GM12873 (cell line): ENCODE measurements around the gene WLS.

Experiments used
- TF ChIP-seq, protein P1 (sequence below): IDR thresholded peaks from 2 replicates; pipeline ENCODE4 v1.5.1; 2012; ENCODE audit warnings: low read depth, mild to moderate bottlenecking, moderate library complexity, low read length, control low read depth; ENCODE audit not compliant: insufficient read depth; ENCODE audit errors: missing control alignments

The WLS gene

DNA sequence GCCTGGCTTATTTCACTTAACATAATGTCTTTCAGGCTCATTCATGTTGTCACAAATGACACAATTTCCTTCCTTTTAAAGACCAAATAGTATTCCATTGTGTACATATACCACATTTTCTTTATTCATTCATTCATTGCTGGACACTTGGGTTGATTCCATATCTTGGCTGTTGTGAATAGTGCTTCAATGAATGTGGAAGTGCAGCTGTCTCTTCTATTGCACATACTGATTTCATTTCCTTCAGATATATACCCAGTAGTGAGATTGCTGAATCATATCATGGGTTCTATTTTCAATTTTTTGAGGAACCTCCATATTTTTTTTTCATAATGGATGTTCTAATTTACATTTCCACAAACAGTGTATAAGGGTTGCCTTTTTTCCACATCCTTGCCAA is 38.6 kb upstream of the WLS start:
- TF ChIP-seq, protein P1, sequence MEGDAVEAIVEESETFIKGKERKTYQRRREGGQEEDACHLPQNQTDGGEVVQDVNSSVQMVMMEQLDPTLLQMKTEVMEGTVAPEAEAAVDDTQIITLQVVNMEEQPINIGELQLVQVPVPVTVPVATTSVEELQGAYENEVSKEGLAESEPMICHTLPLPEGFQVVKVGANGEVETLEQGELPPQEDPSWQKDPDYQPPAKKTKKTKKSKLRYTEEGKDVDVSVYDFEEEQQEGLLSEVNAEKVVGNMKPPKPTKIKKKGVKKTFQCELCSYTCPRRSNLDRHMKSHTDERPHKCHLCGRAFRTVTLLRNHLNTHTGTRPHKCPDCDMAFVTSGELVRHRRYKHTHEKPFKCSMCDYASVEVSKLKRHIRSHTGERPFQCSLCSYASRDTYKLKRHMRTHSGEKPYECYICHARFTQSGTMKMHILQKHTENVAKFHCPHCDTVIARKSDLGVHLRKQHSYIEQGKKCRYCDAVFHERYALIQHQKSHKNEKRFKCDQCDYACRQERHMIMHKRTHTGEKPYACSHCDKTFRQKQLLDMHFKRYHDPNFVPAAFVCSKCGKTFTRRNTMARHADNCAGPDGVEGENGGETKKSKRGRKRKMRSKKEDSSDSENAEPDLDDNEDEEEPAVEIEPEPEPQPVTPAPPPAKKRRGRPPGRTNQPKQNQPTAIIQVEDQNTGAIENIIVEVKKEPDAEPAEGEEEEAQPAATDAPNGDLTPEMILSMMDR: no peak

DNA sequence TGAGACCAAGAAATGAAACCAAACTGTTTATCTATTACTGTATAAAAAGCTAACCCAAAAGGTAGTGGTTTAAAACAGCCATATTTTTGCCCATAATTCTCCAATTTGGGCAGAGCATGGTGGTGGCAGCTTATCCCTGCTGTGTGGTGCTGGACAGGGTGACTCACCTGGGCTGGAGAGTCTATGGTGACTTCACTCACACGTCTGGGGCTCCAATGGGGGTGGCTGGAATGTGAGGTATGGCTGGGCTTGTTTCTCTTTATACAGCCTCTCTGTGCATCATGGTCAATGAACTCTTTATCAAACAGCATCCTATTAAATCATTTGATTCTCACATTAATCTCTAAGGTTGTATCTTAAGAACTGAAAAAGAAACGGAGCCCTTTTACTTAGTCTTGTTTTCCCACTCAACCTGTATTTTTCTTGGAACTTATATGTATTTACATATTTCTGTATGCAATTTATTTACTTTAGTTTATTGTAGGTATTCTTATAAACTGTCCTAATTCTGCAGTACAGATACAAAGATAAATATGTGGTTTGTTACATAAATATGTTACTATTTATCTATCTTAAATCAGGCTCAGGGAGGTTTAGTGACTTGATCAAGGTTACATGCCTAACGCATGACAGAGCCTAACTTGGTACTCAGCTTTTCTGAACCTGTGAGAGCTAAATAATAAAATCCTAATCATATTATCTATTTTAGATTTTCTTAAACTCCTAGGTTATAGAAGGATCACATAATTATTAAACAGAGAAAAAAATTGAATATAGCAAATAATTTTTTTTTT is 37.5 kb upstream of the WLS start:
- TF ChIP-seq, protein P1: no peak

DNA sequence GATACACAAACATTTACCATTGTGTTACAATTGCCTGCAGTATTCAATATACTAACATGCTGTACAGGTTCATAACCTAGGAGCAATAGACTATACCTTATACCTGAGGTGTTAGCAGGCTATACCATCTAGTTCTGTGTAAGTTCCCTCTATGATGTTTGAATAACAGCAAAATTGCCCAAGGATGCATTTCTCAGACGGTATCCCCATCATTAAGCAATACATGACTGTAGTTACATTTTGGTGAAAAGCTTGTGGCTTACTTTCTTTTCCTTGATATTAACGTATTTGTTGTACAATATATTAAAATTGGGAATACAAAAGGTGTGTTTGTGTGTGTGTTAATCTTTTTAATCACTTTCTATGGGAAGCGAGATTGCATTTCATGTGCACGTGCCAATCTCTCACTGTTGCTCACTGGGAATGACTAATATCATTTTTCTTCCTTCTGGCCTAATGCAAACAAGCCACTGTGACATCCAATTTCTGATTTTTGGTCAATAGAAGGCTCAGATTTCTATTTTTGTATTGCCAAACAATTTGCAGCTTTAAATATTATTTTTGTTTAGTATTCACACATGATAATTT is 36.7 kb upstream of the WLS start:
- TF ChIP-seq, protein P1: no peak

DNA sequence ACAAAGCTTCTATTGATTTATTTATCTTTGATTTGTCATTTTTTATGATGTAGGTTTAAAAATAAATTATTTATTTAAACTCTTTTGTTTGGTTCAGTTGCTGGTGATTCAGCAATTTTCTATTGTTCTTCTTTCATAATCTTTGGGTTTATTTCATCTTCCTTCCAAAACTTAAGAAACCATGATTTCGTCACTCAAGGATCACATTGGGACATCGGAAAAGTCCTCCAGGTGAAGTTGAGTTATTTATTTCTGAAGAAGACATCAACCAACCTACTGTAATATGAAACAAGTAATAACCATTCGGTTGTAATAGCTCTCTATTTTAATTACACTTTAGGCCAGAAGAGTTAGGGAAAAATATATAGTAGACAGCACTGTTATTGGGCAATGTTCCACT is 23.0 kb upstream of the WLS start:
- TF ChIP-seq, protein P1: no peak

DNA sequence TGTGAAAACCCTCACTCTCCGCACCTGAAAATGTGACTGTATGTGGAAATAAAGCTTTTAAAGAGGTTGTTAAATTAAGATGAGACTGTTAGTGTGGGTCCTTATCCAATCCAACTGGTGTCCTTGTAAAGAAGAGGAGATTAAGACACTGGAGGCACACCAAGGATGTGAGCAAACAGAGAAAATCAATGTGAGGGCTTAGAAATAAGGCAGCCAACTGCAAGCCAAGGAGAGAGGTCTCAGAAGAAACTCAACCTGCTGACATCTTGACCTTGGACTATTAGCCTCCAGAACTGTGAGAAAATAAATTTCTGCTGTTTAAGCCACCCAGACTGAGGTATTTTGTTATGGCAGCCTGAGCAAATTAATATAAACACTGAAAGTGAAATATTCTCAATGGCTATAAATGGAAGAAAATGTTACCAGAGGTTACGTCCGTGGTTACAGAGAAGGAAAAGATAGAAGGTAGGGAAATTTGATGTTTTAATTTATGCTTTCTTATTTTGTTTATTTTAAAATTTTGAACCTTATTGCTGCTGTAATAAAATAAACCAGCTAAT is 22.4 kb upstream of the WLS start:
- TF ChIP-seq, protein P1: no peak

DNA sequence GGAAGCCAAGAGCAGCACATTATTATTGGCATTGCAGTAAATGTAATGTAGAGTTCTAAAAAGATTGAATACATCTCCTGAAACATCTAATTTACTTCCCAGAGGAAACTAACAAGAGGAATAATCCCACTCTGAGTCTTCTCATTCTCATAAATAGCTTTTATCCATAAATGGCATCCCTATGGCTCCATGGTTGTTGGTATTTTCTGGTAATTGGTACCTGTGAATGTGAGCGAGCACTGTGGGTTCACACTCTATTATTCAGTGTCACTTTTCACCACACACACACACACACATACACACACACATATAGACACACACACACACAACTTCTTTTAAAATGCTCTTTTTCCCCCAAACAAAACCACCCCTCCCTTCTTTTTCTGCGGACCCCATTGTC is 4.7 kb upstream of the WLS start:
- TF ChIP-seq, protein P1: no peak

DNA sequence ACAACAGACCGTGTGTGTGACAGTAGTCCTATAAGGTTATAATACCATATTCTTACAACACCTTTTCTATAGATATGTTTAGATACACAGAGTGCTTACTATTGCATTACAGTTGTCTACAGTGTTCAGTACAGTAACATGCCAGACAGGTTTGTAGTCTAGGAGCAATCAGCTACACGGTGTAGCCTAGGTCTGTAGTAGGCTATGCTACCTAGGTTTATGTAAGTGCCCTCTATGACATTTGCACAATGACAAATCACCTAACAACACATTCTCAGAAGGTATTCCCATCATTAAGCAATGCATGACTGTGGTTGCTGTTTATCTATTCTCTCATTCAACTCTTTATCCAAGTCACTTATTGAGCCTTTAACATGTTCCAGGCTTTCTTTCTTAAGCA is 1.8 kb upstream of the WLS start:
- TF ChIP-seq, protein P1: no peak
